ENCODE measurements around the gene ANKS1B. TPM values are rescaled to one million over a fixed set of nuclear protein-coding genes. Genes with fewer than 3 reads are reported as not detected.

ANKS1B gene
- total RNA-seq, 4 donors from 2014 or later: 14.0 to 38.4 (median 28.6) TPM

- H3K9me3 ChIP-seq: peaks cover 0 to 10% (median 0%) of the 10 kb centered on the region in 4 donors
- H3K27me3 ChIP-seq: no peaks in the 10 kb centered on the region
- no peak overlapping the region for H3K4me3 ChIP-seq
- H3K4me1 ChIP-seq: no peaks in the 10 kb centered on the region
- TF ChIP-seq EP300 (IDR thresholded peaks at IDR 0.05): no peak
- no peak for TF ChIP-seq POLR2A (IDR thresholded peaks at IDR 0.05)
- TF ChIP-seq CTCF (IDR thresholded peaks at IDR 0.05): no peak
- no peaks in the 10 kb centered on the region for H3K36me3 ChIP-seq
- H3K27ac ChIP-seq: no peak overlapping the region
- 84 to 87% methylated on average over 1 of the region's 1 CpG for WGBS, 2 donors
- no peak for DNase-seq (ENCODE audit: low spot score in 2 of 2)
Observed at GRCh38 chr12:99195474-99195873, 789.3 kb downstream of the ANKS1B start.

GRCh38 chr12:99192489-99192888 lies 792.2 kb downstream of the ANKS1B start:
- Histone ChIP-seq H3K27ac (no peak overlapping the region), H3K36me3 (no peaks in the 10 kb centered on the region), H3K4me3 (no peak overlapping the region), H3K4me1 (no peaks in the 10 kb centered on the region), H3K9me3 (peaks cover 0 to 28% (median 0%) of the 10 kb centered on the region in 4 donors), H3K27me3 (no peaks in the 10 kb centered on the region)
- no peak for DNase-seq (ENCODE audit: low spot score in 2 of 2)
- 58 to 59% methylated on average over 3 of the region's 3 CpGs for WGBS, 2 donors
- TF ChIP-seq CTCF (IDR thresholded peaks at IDR 0.05) (no peak), POLR2A (IDR thresholded peaks at IDR 0.05) (no peak), EP300 (IDR thresholded peaks at IDR 0.05) (no peak)

GRCh38 chr12:99176871-99177270 lies 807.9 kb downstream of the ANKS1B start:
- WGBS, 2 donors: 94 to 96% methylated on average over 4 of the region's 4 CpGs
- Histone ChIP-seq H3K9me3 (no peaks in the 10 kb centered on the region), H3K36me3 (no peaks in the 10 kb centered on the region), H3K4me1 (no peaks in the 10 kb centered on the region), H3K4me3 (no peak overlapping the region), H3K27me3 (no peaks in the 10 kb centered on the region), H3K27ac (no peak overlapping the region)
- DNase-seq (ENCODE audit: low spot score in 2 of 2): no peak
- TF ChIP-seq POLR2A (IDR thresholded peaks at IDR 0.05): no peak
- TF ChIP-seq CTCF (IDR thresholded peaks at IDR 0.05): no peak
- TF ChIP-seq EP300 (IDR thresholded peaks at IDR 0.05): no peak

- Histone ChIP-seq H3K4me1 (no peaks in the 10 kb centered on the region), H3K36me3 (no peaks in the 10 kb centered on the region), H3K9me3 (no peaks in the 10 kb centered on the region), H3K4me3 (no peak overlapping the region), H3K27me3 (no peaks in the 10 kb centered on the region), H3K27ac (no peak overlapping the region)
- DNase-seq (ENCODE audit: low spot score in 2 of 2): no peak
- 80% methylated on average over 5 of the region's 5 CpGs for WGBS, 2 donors
- no peak for TF ChIP-seq CTCF (IDR thresholded peaks at IDR 0.05)
- TF ChIP-seq EP300 (IDR thresholded peaks at IDR 0.05): no peak
Observed at GRCh38 chr12:99170461-99170860, 814.3 kb downstream of the ANKS1B start.

GRCh38 chr12:99170037-99170436 lies 814.7 kb downstream of the ANKS1B start:
- no peaks in the 10 kb centered on the region for H3K4me1 ChIP-seq
- no peaks in the 10 kb centered on the region for H3K9me3 ChIP-seq
- TF ChIP-seq CTCF (IDR thresholded peaks at IDR 0.05) (no peak), POLR2A (IDR thresholded peaks at IDR 0.05) (no peak), EP300 (IDR thresholded peaks at IDR 0.05) (no peak)
- H3K36me3 ChIP-seq: no peaks in the 10 kb centered on the region
- 53% methylated on average over 2 of the region's 2 CpGs for WGBS, 2 donors
- H3K4me3 ChIP-seq: no peak overlapping the region
- H3K27me3 ChIP-seq: no peaks in the 10 kb centered on the region
- DNase-seq (ENCODE audit: low spot score in 2 of 2): no peak
- no peak overlapping the region for H3K27ac ChIP-seq
